CD4-positive, alpha-beta T cell treated with Interleukin-15 for 1 hour (primary cell): ENCODE measurements around the gene IMMP2L.
"Not testable (repeated sequence)": the region's sequence is repeated elsewhere in the genome, so short reads cannot be mapped to it uniquely, and the experiment has no call there.

ENCODE experiments used
- DNase-seq: peaks from one replicate; pipeline ENCODE4 v3.0.0-alpha.2; 2020

IMMP2L gene

GRCh38 chr7:111561904-111562732, at the start of gene IMMP2L:
Gene IMMP2L, minus strand, starts transcription at chr7:111562492.
- DNase-seq = peak; percentile 89

- not testable (repeated sequence) for DNase-seq
Observed at GRCh38 chr7:111609483-111610254, 47.4 kb upstream of the IMMP2L start.

- DNase-seq = no peak
Observed at GRCh38 chr7:111607621-111608020, 45.3 kb upstream of the IMMP2L start.

- no peak for DNase-seq
Observed at GRCh38 chr7:111605246-111605645, 43.0 kb upstream of the IMMP2L start.

GRCh38 chr7:111600091-111600490, 37.8 kb upstream of the IMMP2L start:
- no peak for DNase-seq

- DNase-seq = no peak
Observed at GRCh38 chr7:111595780-111596179, 33.5 kb upstream of the IMMP2L start.

GRCh38 chr7:111594602-111595001, 32.3 kb upstream of the IMMP2L start:
- DNase-seq = no peak

- no peak for DNase-seq
Observed at GRCh38 chr7:111593343-111593742, 31.1 kb upstream of the IMMP2L start.

GRCh38 chr7:111588065-111588433, 25.8 kb upstream of the IMMP2L start:
- DNase-seq = no peak

GRCh38 chr7:111587410-111588064, 25.2 kb upstream of the IMMP2L start:
- no peak for DNase-seq

- no peak for DNase-seq
Observed at GRCh38 chr7:111586711-111587409, 24.6 kb upstream of the IMMP2L start.

- not testable (repeated sequence) for DNase-seq
Observed at GRCh38 chr7:111581784-111582488, 19.6 kb upstream of the IMMP2L start.

- DNase-seq = not testable (repeated sequence)
Observed at GRCh38 chr7:111581207-111581606, 18.9 kb upstream of the IMMP2L start.

GRCh38 chr7:111578754-111579153, 16.5 kb upstream of the IMMP2L start:
- DNase-seq = no peak

- DNase-seq = no peak
Observed at GRCh38 chr7:111571720-111572119, 9.4 kb upstream of the IMMP2L start.

GRCh38 chr7:111568870-111569462, 6.7 kb upstream of the IMMP2L start:
- DNase-seq = no peak

- no peak for DNase-seq
Observed at GRCh38 chr7:111568419-111568818, 6.1 kb upstream of the IMMP2L start.

GRCh38 chr7:111564078-111564477, 1.8 kb upstream of the IMMP2L start:
- no peak for DNase-seq

- no peak for DNase-seq
Observed at GRCh38 chr7:111561654-111561903, 713 bp downstream of the IMMP2L start.

- DNase-seq = no peak
Observed at GRCh38 chr7:111560773-111561653, 1.3 kb downstream of the IMMP2L start.

GRCh38 chr7:111558991-111559390, 3.3 kb downstream of the IMMP2L start:
- DNase-seq = no peak
